Measurements from ENCODE around the gene TGFBR1. TPM values are rescaled to one million over a fixed set of nuclear protein-coding genes. Genes with fewer than 3 reads are reported as not detected.
"Not testable (repeated sequence)": the region's sequence is repeated elsewhere in the genome, so short reads cannot be mapped to it uniquely, and the experiment has no call there.

The TGFBR1 gene
- polyA plus RNA-seq, 4 donors: 44.4 to 52.3 (median 50.5) TPM

- DNase-seq (ENCODE audit: low read depth in 4 of 4, low spot score in 3 of 4): peak; percentile 87 to 89 (median 88)
These were observed 79.8 kb downstream of the TGFBR1 start for GRCh38 chr9:99184475-99185347.

- no peak for DNase-seq (ENCODE audit: low read depth in 4 of 4, low spot score in 3 of 4)
These were observed 80.4 kb downstream of the TGFBR1 start for GRCh38 chr9:99185348-99185632.

GRCh38 chr9:99185934-99186333 lies 81.0 kb downstream of the TGFBR1 start:
- no peak for DNase-seq (ENCODE audit: low read depth in 4 of 4, low spot score in 3 of 4)

- no peak for DNase-seq (ENCODE audit: low read depth in 4 of 4, low spot score in 3 of 4)
These were observed 82.4 kb downstream of the TGFBR1 start for GRCh38 chr9:99187311-99187710.

- no peak for DNase-seq (ENCODE audit: low read depth in 4 of 4, low spot score in 3 of 4)
These were observed 84.3 kb downstream of the TGFBR1 start for GRCh38 chr9:99189186-99189585.

GRCh38 chr9:99189887-99190596 lies 85.1 kb downstream of the TGFBR1 start:
- no peak for DNase-seq (ENCODE audit: low read depth in 4 of 4, low spot score in 3 of 4)

GRCh38 chr9:99190597-99191283 lies 85.8 kb downstream of the TGFBR1 start:
- no peak for DNase-seq (ENCODE audit: low read depth in 4 of 4, low spot score in 3 of 4)

GRCh38 chr9:99192786-99193465 lies 88.0 kb downstream of the TGFBR1 start:
- no peak for DNase-seq (ENCODE audit: low read depth in 4 of 4, low spot score in 3 of 4)

- no peak for DNase-seq (ENCODE audit: low read depth in 4 of 4, low spot score in 3 of 4)
These were observed 88.5 kb downstream of the TGFBR1 start for GRCh38 chr9:99193466-99193821.

- not testable (repeated sequence) for DNase-seq (ENCODE audit: low read depth in 4 of 4, low spot score in 3 of 4)
These were observed 91.6 kb downstream of the TGFBR1 start for GRCh38 chr9:99196484-99196883.

- DNase-seq (ENCODE audit: low read depth in 4 of 4, low spot score in 3 of 4): no peak
These were observed 92.3 kb downstream of the TGFBR1 start for GRCh38 chr9:99197124-99197630.

- DNase-seq (ENCODE audit: low read depth in 4 of 4, low spot score in 3 of 4): no peak
These were observed 93.1 kb downstream of the TGFBR1 start for GRCh38 chr9:99197987-99198386.

GRCh38 chr9:99199938-99200539 lies 95.1 kb downstream of the TGFBR1 start:
- DNase-seq (ENCODE audit: low read depth in 4 of 4, low spot score in 3 of 4): no peak

GRCh38 chr9:99201603-99202002 lies 96.7 kb downstream of the TGFBR1 start:
- no peak for DNase-seq (ENCODE audit: low read depth in 4 of 4, low spot score in 3 of 4)

Other genes with a start within 250 kb of the TGFBR1 start
- 10 to 100 TPM; 30.1 to 36.2 (median 35.0) TPM for gene COL15A1, start 161.2 kb upstream of the TGFBR1 start, polyA plus RNA-seq (ENCODE audit: insufficient read length in 4 of 4)
- 10 to 100 TPM; 42.0 to 57.3 (median 52.0) TPM for gene ALG2, start 116.8 kb downstream of the TGFBR1 start, polyA plus RNA-seq (ENCODE audit: insufficient read length in 4 of 4)
- 100 to 1,000 TPM; 143 to 176 (median 158) TPM for gene SEC61B, start 117.2 kb downstream of the TGFBR1 start, polyA plus RNA-seq (ENCODE audit: insufficient read length in 4 of 4)